ENCODE measurements around the gene IL10RA. TPM values are rescaled to one million over a fixed set of nuclear protein-coding genes. Genes with fewer than 3 reads are reported as not detected.

IL10RA gene
- polyA plus RNA-seq, 3 donors: 152 to 413 (median 226) TPM

DNA sequence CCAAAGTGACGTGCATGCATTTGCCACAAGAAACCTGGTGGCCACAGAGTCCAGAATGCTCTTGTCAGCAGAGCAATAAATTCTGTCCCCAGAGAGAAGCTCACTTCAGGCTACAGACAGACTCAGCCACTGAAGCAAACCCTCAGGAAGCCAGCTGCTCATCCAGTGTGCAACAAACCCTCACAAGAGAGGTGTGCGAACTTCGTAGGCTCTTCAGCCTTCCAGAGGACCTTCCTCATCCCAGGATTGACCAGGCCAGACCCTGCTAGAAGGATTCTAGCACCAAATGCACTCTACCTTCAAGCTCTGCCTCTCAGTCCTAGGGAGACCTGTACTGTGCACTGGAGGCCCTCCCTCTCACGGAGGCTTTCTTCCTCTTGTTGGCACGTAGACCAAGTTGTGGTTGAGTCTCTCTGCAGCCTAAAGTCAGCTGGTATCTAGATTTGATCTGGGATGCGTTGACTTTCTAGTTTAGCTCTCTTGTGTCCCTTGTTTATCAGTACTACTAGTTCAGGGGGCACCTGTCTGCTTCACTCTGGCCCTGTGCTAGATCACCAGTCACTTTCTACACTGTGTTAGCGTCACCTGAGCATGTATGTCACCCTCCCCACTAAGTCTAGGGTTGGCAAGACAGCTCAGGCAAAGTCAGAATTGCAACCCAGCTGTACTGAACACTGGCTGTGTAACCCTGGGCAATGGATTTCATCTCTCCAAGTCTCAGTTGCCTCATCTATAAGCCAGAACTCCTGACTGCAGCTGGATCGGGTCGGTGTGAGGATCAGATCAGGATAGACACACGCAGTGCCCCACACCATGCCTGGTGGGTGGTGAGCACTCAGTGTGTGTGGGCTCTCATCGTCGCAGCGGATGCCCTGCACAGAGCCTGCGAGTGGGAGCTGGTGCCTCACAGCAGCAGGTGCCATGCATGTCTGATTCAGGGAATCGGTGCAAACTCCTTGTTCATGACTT lies 34.9 kb upstream of the IL10RA start:
- H2AFZ ChIP-seq (ENCODE audit: insufficient read depth, low read depth, low read length, poor library complexity, severe bottlenecking): no peak overlapping the region
- peaks cover 0 to 3% (median 0%) of the 10 kb centered on the region in 7 donors for H3K9me3 Mint-ChIP-seq
- WGBS (ENCODE audit: insufficient coverage): 71% methylated on average over 13 of the region's 15 CpGs
- H3K4me1 Mint-ChIP-seq: peaks cover 73% of the 10 kb centered on the region
- H3K79me2 ChIP-seq (ENCODE audit: insufficient read depth, low read length): no peaks in the 10 kb centered on the region
- peak overlapping the region in 1 of 2 donors; percentile 83 for H3K27ac ChIP-seq (ENCODE audit: low read depth in 1 of 2, low read length in 2 of 2)
- no peak overlapping the region for H3K9ac ChIP-seq (ENCODE audit: insufficient read depth, low read length, poor library complexity, severe bottlenecking)
- peak overlapping the region; percentile 50 to 75 for H3K4me3 Mint-ChIP-seq
- H3K27me3 Mint-ChIP-seq (ENCODE audit: low read depth in 3 of 3): no peaks in the 10 kb centered on the region
- H3K4me1 ChIP-seq (ENCODE audit: control insufficient read depth in 1 of 2, insufficient read depth in 2 of 2, low read length in 2 of 2): peaks cover 61 to 72% of the 10 kb centered on the region in 2 donors
- H3K27me3 ChIP-seq (ENCODE audit: control insufficient read depth in 2 of 2, insufficient read depth in 2 of 2, low read length in 2 of 2): no peaks in the 10 kb centered on the region
- peak overlapping the region; percentile 63 for H3K4me2 ChIP-seq (replicated peaks; ENCODE audit: extremely low read depth, low read length, poor library complexity, severe bottlenecking)
- TF ChIP-seq, protein P1, sequence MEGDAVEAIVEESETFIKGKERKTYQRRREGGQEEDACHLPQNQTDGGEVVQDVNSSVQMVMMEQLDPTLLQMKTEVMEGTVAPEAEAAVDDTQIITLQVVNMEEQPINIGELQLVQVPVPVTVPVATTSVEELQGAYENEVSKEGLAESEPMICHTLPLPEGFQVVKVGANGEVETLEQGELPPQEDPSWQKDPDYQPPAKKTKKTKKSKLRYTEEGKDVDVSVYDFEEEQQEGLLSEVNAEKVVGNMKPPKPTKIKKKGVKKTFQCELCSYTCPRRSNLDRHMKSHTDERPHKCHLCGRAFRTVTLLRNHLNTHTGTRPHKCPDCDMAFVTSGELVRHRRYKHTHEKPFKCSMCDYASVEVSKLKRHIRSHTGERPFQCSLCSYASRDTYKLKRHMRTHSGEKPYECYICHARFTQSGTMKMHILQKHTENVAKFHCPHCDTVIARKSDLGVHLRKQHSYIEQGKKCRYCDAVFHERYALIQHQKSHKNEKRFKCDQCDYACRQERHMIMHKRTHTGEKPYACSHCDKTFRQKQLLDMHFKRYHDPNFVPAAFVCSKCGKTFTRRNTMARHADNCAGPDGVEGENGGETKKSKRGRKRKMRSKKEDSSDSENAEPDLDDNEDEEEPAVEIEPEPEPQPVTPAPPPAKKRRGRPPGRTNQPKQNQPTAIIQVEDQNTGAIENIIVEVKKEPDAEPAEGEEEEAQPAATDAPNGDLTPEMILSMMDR (IDR thresholded peaks at IDR 0.05): no peak
- no peaks in the 10 kb centered on the region for H3K36me3 ChIP-seq (replicated peaks in 1 of 2; ENCODE audit: control insufficient read depth in 1 of 2, insufficient read depth in 2 of 2, low read length in 2 of 2)
- H3K36me3 Mint-ChIP-seq: no peaks in the 10 kb centered on the region
- peak overlapping the region; percentile 61 to 85 (median 75) for H3K27ac Mint-ChIP-seq
- intact Hi-C loops (cut with micrococcal nuclease): loop anchor here (5.0 to 10.0 kb wide), 2 partner anchors 36 to 526 kb away; partner anchors contain the start of gene IL10RA (in 2 of the 2)
- H4K20me1 ChIP-seq (ENCODE audit: insufficient read depth, low read length): no peaks in the 10 kb centered on the region
- H3K9me3 ChIP-seq (replicated peaks in 1 of 2; ENCODE audit: control insufficient read depth in 1 of 2, insufficient read depth in 1 of 2, low read length in 2 of 2): no peaks in the 10 kb centered on the region
- peak overlapping the region in 1 of 3 experiments; percentile 54 for H3K4me3 ChIP-seq (replicated peaks in 1 of 3; ENCODE audit: low read depth in 2 of 3, low read length in 3 of 3)
- DNase-seq: peak in 2 of 3 donors; percentile 42 to 44

DNA sequence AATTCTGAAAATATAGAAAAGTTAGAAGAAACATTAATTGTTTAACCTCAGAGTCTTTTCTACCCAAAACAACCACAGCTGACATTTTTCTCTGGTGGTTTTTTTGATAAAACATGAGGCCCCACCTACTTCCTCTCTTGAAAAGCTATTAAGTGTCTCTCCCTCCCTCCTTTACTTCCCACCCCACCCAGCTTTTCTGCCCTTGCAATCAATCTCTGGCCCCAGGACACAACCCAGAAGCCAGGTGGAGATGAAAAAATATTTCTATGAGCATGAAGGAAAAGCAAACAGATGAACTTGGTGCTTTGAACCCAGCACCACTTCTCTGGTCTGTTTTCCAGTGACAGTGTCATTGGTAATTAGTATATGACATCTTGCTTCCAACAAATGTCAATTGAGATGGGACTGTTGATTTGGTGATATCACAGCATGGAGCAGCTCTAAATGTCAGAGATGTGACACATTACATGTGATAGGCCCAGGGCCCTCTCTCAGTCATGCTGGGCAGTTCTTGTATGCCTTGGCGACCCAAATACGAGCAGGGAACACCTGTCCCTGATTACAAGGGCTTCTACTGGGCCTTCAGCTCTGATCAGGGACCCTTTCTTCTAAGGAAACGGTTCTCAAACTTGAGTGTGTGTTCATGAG lies 33.0 kb upstream of the IL10RA start:
- Histone ChIP-seq H3K4me2 (replicated peaks; ENCODE audit: extremely low read depth, low read length, poor library complexity, severe bottlenecking) (peak overlapping the region; percentile 46), H3K27me3 (ENCODE audit: control insufficient read depth in 2 of 2, insufficient read depth in 2 of 2, low read length in 2 of 2) (no peaks in the 10 kb centered on the region), H2AFZ (ENCODE audit: insufficient read depth, low read depth, low read length, poor library complexity, severe bottlenecking) (no peak overlapping the region), H4K20me1 (ENCODE audit: insufficient read depth, low read length) (no peaks in the 10 kb centered on the region), H3K36me3 (replicated peaks in 1 of 2; ENCODE audit: control insufficient read depth in 1 of 2, insufficient read depth in 2 of 2, low read length in 2 of 2) (no peaks in the 10 kb centered on the region), H3K9me3 (replicated peaks in 1 of 2; ENCODE audit: control insufficient read depth in 1 of 2, insufficient read depth in 1 of 2, low read length in 2 of 2) (peaks cover 6 to 10% of the 10 kb centered on the region in 2 donors), H3K27ac (ENCODE audit: low read depth in 1 of 2, low read length in 2 of 2) (peak overlapping the region in 1 of 2 donors; percentile 63), H3K4me3 (replicated peaks in 1 of 3; ENCODE audit: low read depth in 2 of 3, low read length in 3 of 3) (peak overlapping the region in 1 of 3 experiments; percentile 26), H3K4me1 (ENCODE audit: control insufficient read depth in 1 of 2, insufficient read depth in 2 of 2, low read length in 2 of 2) (peaks cover 53 to 56% of the 10 kb centered on the region in 2 donors), H3K9ac (ENCODE audit: insufficient read depth, low read length, poor library complexity, severe bottlenecking) (no peak overlapping the region), H3K79me2 (ENCODE audit: insufficient read depth, low read length) (no peaks in the 10 kb centered on the region)
- H3K9me3 Mint-ChIP-seq: peaks cover 9 to 15% (median 12%) of the 10 kb centered on the region in 7 donors
- peak overlapping the region in 6 of 7 donors; percentile 46 to 83 (median 70) for H3K27ac Mint-ChIP-seq
- TF ChIP-seq, protein P1 (IDR thresholded peaks at IDR 0.05): no peak
- no peak overlapping the region for H3K4me3 Mint-ChIP-seq
- H3K4me1 Mint-ChIP-seq: peaks cover 60% of the 10 kb centered on the region
- DNase-seq: peak in 1 of 3 donors; percentile 43
- intact Hi-C loops (cut with micrococcal nuclease): loop anchor here (5.0 to 10.0 kb wide), 2 partner anchors 34 to 528 kb away; partner anchors contain the start of gene IL10RA (in 2 of the 2)
- no peaks in the 10 kb centered on the region for H3K27me3 Mint-ChIP-seq (ENCODE audit: low read depth in 3 of 3)
- WGBS (ENCODE audit: insufficient coverage): 83% methylated on average over 2 of the region's 3 CpGs
- H3K36me3 Mint-ChIP-seq: peaks cover 11 to 15% of the 10 kb centered on the region in 2 donors
